OCI-LY7 (cell line): ENCODE data around the gene SPTBN4.

ENCODE experiments used
- CTCF ChIP-seq: fragments of 200-600 bp; sonication (generic); conservative IDR thresholded peaks from 2 replicates; pipeline ENCODE4 v1.5.1; 2014; ENCODE audit warnings: mild to moderate bottlenecking, antibody characterized with exemption, low read length, moderate library complexity, mixed read lengths
- EZH2phosphoT487 ChIP-seq: fragments of 200-600 bp; sonication (generic); IDR thresholded peaks from 2 replicates; pipeline ENCODE4 v1.6.1; 2018; ENCODE audit warnings: low read depth, borderline replicate concordance, mild to moderate bottlenecking, mixed run types, antibody characterized with exemption, low read length, moderate library complexity, mixed read lengths

- TF ChIP-seq CTCF (no peak), EZH2phosphoT487 (no peak)
Measured at GRCh38 chr19:40524655-40525054, 57.9 kb downstream of the SPTBN4 start.
